DND-41 (cell line): Measurements from ENCODE around the gene ZSWIM5.
"Not testable (repeated sequence)": the region's sequence is repeated elsewhere in the genome, so short reads cannot be mapped to it uniquely, and the experiment has no call there.

Experiments
- CTCF ChIP-seq: IDR thresholded peaks from 2 replicates; pipeline ENCODE4 v1.5.1; 2012; ENCODE audit warnings: borderline replicate concordance, low read length, moderate library complexity, mild to moderate bottlenecking; ENCODE audit not compliant: poor library complexity, severe bottlenecking; ENCODE audit errors: extremely low read depth
- EZH2 ChIP-seq: IDR thresholded peaks from 3 replicates; pipeline ENCODE4 v1.6.1; 2012; ENCODE audit warnings: borderline replicate concordance, low read depth, mild to moderate bottlenecking, moderate library complexity, low read length, inconsistent platforms; ENCODE audit not compliant: severe bottlenecking

GRCh38 chr1:45115198-45115597 lies 91.2 kb downstream of the ZSWIM5 start:
- TF ChIP-seq CTCF, EZH2: not testable (repeated sequence)
